Non-pigmented ciliary epithelial cell (primary cell): ENCODE results near the gene OXCT1.
"Not testable (repeated sequence)": the region's sequence is repeated elsewhere in the genome, so short reads cannot be mapped to it uniquely, and the experiment has no call there.

Experiments used
- DNase-seq: peaks from one replicate; pipeline ENCODE4 v3.0.0-alpha.2; 2010; ENCODE audit warnings: low read depth

Gene OXCT1

GRCh38 chr5:41716382-41716781, 153.8 kb downstream of the OXCT1 start:
- no peak for DNase-seq

DNA sequence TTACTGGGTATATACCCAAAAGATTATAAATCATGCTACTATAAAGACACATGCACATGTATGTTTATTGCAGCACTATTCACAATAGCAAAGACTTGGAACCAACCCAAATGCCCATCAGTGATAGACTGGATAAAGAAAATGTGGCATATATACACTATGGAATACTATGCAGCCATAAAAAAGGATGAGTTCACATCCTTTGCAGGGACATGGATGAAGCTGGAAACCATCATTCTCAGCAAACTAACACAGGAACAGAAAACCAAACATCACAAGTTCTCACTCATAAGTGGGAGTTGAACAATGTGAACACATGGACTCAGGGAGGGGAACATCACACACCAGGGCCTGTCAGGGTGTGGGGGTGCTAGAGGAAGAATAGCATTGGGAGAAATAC, 155.8 kb downstream of the OXCT1 start:
- not testable (repeated sequence) for DNase-seq

DNA sequence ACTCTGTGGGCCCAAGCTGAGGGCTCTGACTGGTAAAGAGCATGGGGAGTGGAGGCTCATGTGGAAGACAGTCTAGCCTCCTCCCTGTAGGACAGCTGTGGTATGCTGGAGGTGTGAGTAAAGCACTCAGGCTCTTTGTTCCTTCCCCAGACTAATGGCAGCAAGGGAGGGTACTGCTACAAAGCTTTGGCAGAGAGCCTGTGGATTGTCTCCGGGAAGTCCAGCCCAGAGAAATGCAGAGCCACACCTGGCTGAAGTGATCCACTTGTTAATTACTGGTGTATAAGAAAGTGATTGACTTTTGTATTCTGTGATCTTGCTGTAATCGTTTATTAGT, 161.7 kb downstream of the OXCT1 start:
- DNase-seq = no peak

GRCh38 chr5:41707853-41708603, 162.2 kb downstream of the OXCT1 start:
- DNase-seq = peak; percentile 36

- DNase-seq = no peak
These were observed 174.2 kb downstream of the OXCT1 start for GRCh38 chr5:41695920-41696582.

DNA sequence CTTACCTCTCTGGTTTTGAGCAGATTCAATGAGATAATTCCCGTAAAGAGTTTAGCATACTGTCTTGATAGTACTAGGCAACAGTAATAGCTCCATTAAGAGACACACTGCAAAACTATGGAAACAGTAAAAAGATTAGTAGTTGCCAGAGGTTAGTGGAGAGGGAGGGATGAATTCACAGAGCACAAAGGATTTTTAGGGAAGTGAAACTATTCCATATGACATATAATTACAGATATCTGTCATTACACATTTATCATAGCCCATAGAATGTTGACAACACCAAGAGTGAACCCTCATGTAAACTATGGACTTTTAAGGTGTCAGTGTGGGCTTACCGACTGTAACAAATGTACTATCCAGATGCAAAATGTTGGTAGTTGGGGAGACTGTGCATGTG, 183.5 kb downstream of the OXCT1 start:
- DNase-seq = no peak

- DNase-seq = no peak
These were observed 184.0 kb downstream of the OXCT1 start for GRCh38 chr5:41686191-41686590.

DNA sequence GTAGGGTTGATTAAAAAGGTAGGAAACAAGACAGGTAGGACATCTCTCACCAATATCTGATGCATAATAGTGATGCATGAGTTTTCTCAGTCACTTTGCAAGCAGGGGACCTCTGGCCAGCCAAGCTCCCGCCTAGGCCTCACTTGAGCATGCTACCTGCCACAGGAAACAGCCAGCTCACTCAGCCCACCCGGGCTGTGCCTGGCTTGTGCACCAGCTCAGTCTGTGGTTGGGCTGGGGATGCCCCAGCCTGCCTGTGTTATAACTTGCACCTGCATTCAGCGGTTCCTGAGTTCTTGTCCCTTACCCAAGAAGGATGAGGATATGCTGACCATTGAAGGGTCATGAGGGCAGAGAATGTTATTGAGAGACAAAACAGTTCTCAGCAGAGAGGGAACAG, 187.0 kb downstream of the OXCT1 start:
- DNase-seq = no peak

DNA sequence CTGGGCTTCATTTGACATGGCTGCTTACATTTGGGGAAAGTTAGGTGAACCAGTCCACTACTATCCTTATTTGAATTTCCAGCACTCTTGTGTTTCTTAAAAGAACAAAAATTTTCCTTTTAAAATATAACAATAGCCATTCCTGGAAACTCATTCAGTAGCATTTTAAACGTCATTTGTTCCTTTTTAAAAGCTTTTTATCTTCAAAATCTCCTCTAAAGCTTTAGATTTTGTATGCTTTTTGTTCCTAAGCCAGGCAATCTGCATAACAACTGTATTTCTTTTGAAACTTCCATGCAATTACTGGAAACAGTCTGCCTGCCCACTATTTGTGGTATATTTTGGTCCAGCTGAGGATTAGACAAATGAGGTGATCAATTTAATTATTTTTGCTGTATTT, 187.6 kb downstream of the OXCT1 start:
- no peak for DNase-seq

DNA sequence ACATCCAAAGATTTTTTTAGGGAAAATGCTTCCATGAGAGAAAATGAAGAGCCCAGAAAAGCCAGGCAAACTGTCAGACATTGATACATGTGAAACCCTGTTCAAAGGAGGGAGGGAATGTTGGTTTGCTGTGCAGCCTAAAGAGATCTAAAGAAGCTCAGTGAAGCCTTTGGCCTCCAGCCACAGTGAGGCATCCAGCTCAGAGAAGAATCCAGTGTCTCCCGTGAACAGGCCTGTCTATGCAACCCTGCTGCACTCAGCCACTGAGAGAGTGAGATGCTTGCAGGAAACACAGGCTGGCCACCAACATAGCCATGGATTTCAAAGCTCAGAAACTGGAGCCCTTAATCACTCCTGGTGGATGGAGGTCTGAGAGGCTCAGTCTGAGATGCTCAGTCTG, 188.4 kb downstream of the OXCT1 start:
- no peak for DNase-seq
